K562 (cell line): ENCODE measurements around the gene DNASE2. TPM values are rescaled to one million over a fixed set of nuclear protein-coding genes. Genes with fewer than 3 reads are reported as not detected.

Source experiments
- BHLHE40 ChIP-seq: IDR thresholded peaks from 2 replicates; pipeline ENCODE4 v1.6.1; 2011; ENCODE audit warnings: low read length, improper control_type of control experiment
- CBX1 ChIP-seq: sonication (generic); IDR thresholded peaks from 2 replicates; pipeline ENCODE4 v1.6.1; 2016; ENCODE audit warnings: antibody characterized with exemption, low read depth, mild to moderate bottlenecking
- CHD1 ChIP-seq: fragments of 200-600 bp; sonication (generic); IDR thresholded peaks from one replicate; pipeline ENCODE4 v1.6.1; 2012; ENCODE audit warnings: mild to moderate bottlenecking, moderate library complexity, low read length, inconsistent platforms
- CREB1 ChIP-seq, 2 experiments: sonication (generic) in 1 of 2; formaldehyde crosslinking in 1 of 2; IDR thresholded peaks; 2 replicates each; pipeline versions ENCODE4 v1.6.1 to v1.8.0; 2012 to 2022; ENCODE audit warnings: inconsistent platforms in 1 of 2, mild to moderate bottlenecking in 1 of 2, missing genetic modification reagents in 1 of 2, moderate library complexity in 1 of 2
- DACH1 ChIP-seq: fragments of 450-650 bp; IDR thresholded peaks from 2 replicates; pipeline ENCODE4 v1.6.1; 2018; ENCODE audit not compliant: partially characterized antibody
- FOXJ2 ChIP-seq: fragments of 200-800 bp; sonication (Bioruptor generic); IDR thresholded peaks from 2 replicates; pipeline ENCODE4 v1.6.1; 2016; ENCODE audit warnings: missing genetic modification characterization, missing compliant biosample characterization
- IRF2 ChIP-seq: sonication (generic); formaldehyde crosslinking; IDR thresholded peaks from 2 replicates; pipeline ENCODE4 v1.8.1; 2022; ENCODE audit warnings: mild to moderate bottlenecking, missing genetic modification reagents
- JUND ChIP-seq, 2 experiments: IDR thresholded peaks; 2 replicates in 1 of 2; 3 replicates in 1 of 2; pipeline ENCODE4 v1.6.1; 2011; ENCODE audit warnings: borderline replicate concordance in 2 of 2, low read depth in 2 of 2, low read length in 2 of 2, improper control_type of control experiment in 1 of 2, missing biosample characterization in 1 of 2, missing genetic modification characterization in 1 of 2, missing genetic modification reagents in 1 of 2
- KDM4B ChIP-seq, 2 experiments: fragments of 450-650 bp in 1 of 2; sonication (generic) in 1 of 2; IDR thresholded peaks; 2 replicates each; pipeline ENCODE4 v1.6.1; 2016 to 2017; ENCODE audit warnings: borderline replicate concordance in 2 of 2, antibody characterized with exemption in 1 of 2, low read depth in 1 of 2, mild to moderate bottlenecking in 1 of 2
- L3MBTL2 ChIP-seq: fragments of 450-650 bp; IDR thresholded peaks from 2 replicates; pipeline ENCODE4 v1.6.1; 2016; ENCODE audit warnings: mild to moderate bottlenecking, moderate library complexity
- MEIS2 ChIP-seq: fragments of 450-650 bp; IDR thresholded peaks from 2 replicates; pipeline ENCODE4 v1.6.1; 2014; ENCODE audit warnings: mild to moderate bottlenecking; ENCODE audit not compliant: partially characterized antibody
- MNT ChIP-seq, 2 experiments: fragments of 450-650 bp; conservative IDR thresholded peaks; 2 replicates each; pipeline ENCODE4 v1.6.1; 2017; ENCODE audit warnings: mild to moderate bottlenecking in 2 of 2, moderate library complexity in 2 of 2
- MTA2 ChIP-seq: fragments of 450-650 bp; IDR thresholded peaks from 2 replicates; pipeline ENCODE4 v1.6.1; 2016; ENCODE audit warnings: low read depth
- NR3C1 ChIP-seq: sonication (generic); formaldehyde crosslinking; IDR thresholded peaks from 2 replicates; pipeline ENCODE4 v1.8.1; 2022; ENCODE audit warnings: missing genetic modification reagents
- RBFOX2 ChIP-seq: fragments of 200-400 bp; formaldehyde crosslinking; IDR thresholded peaks from 2 replicates; pipeline ENCODE4 v1.6.1; 2017; ENCODE audit warnings: low read depth, mild to moderate bottlenecking, low read length, moderate library complexity
- SMARCA4 ChIP-seq: fragments of 450-650 bp; IDR thresholded peaks from 2 replicates; pipeline ENCODE4 v1.6.1; 2016
- SOX6 ChIP-seq: fragments of 450-650 bp; IDR thresholded peaks from 2 replicates; pipeline ENCODE4 v1.6.1; 2014; ENCODE audit warnings: mild to moderate bottlenecking
- TOE1 ChIP-seq, 2 experiments: fragments of 450-650 bp in 1 of 2; sonication (generic) in 1 of 2; formaldehyde crosslinking in 1 of 2; IDR thresholded peaks; 2 replicates each; pipeline versions ENCODE4 v1.7.1 to v1.8.0; 2016 to 2022; ENCODE audit warnings: borderline replicate concordance in 2 of 2, mild to moderate bottlenecking in 2 of 2, antibody characterized with exemption in 1 of 2, inconsistent platforms in 1 of 2, low read depth in 1 of 2, missing genetic modification reagents in 1 of 2, moderate library complexity in 1 of 2
- ZBED1 ChIP-seq: IDR thresholded peaks from 2 replicates; pipeline ENCODE4 v1.6.1; 2014
- ZNF785 ChIP-seq: fragments of 250-450 bp; sonication (Bioruptor Pico); IDR thresholded peaks from 2 replicates; pipeline ENCODE4 v1.4.0; 2020; ENCODE audit warnings: mild to moderate bottlenecking
- polyA plus RNA-seq, 8 experiments: library from polyadenylated mRNA; depleted of rRNA in 4 of 8; stranded (reverse) in 5 of 8; unstranded in 3 of 8; fragments of >200 nt; fragmentation: Nextera tagmentation in 2 of 8; fragmentation: Illumina TruSeq in 1 of 8; extraction: Ambion mirVana in 2 of 8; extraction: Trizol in 1 of 8; gene quantifications; 2 replicates each; pipeline versions ENCODE4 v1.2.1 to v1.2.3, GENCODE V29; 2011 to 2014; ENCODE audit warnings: inconsistent platforms in 1 of 8, missing spikeins in 1 of 8
- total RNA-seq, 7 experiments: library from RNA; depleted of rRNA in 6 of 7; stranded (reverse); fragments of >200 nt in 6 of 7; fragmentation: Illumina TruSeq in 2 of 7; extraction: Trizol in 2 of 7; gene quantifications; 2 replicates each; pipeline versions ENCODE4 v1.2.1 to v1.2.3, GENCODE V29; 2011 to 2021; ENCODE audit warnings: low replicate concordance in 1 of 7
- TF ChIP-seq, protein P1 (sequence below): IDR thresholded peaks from 2 replicates; pipeline ENCODE4 v1.6.1; 2011; ENCODE audit warnings: borderline replicate concordance, low read depth, mild to moderate bottlenecking, moderate library complexity, low read length; ENCODE audit not compliant: insufficient read depth, poor library complexity, severe bottlenecking

Gene DNASE2
- total and polyA plus RNA-seq, 9 of the 15 experiments (the other 6 are each of a cell fraction or from before 2014, with no cell fraction given): 4.4 to 27.0 (median 20.2) TPM

GRCh38 chr19:12847159-12848139, 33.8 kb downstream of the DNASE2 start (continued):
- TF ChIP-seq CREB1 (IDR thresholded peaks at IDR 0.05): no peak
- TF ChIP-seq CREB1 (CRISPR knock-in tag; IDR thresholded peaks at IDR 0.05): no peak; the same call in 1 of the 2 replicates
- peak; percentile 76; the same call in 1 of the 2 replicates for TF ChIP-seq ZBED1
- peak in 1 of 2 experiments; percentile 64; a peak in 2 of 4 replicates for TF ChIP-seq MNT (conservative IDR thresholded peaks at IDR 0.05)
- TF ChIP-seq MTA2: no peak
- peak; percentile 49 for TF ChIP-seq MEIS2
- TF ChIP-seq TOE1 (IDR thresholded peaks at IDR 0.05; ENCODE audit: borderline replicate concordance): peak; percentile 83; the same call in 1 of the 2 replicates
- no peak for TF ChIP-seq TOE1 (CRISPR knock-in tag; IDR thresholded peaks at IDR 0.05; ENCODE audit: borderline replicate concordance, low read depth)
- 0 out of 2 replicates have a peak, but pooled peaks have one; percentile 42 for TF ChIP-seq CBX1
- TF ChIP-seq BHLHE40: peak; percentile 73
- 0 out of 4 replicates have a peak, but pooled peaks of 1 of the 2 experiments have one; percentile 19 for TF ChIP-seq KDM4B (IDR thresholded peaks at IDR 0.05; ENCODE audit: borderline replicate concordance in 2 of 2, low read depth in 1 of 2)
- 0 out of 2 replicates have a peak, but pooled peaks have one; percentile 16 for TF ChIP-seq SMARCA4
- TF ChIP-seq, protein P1, sequence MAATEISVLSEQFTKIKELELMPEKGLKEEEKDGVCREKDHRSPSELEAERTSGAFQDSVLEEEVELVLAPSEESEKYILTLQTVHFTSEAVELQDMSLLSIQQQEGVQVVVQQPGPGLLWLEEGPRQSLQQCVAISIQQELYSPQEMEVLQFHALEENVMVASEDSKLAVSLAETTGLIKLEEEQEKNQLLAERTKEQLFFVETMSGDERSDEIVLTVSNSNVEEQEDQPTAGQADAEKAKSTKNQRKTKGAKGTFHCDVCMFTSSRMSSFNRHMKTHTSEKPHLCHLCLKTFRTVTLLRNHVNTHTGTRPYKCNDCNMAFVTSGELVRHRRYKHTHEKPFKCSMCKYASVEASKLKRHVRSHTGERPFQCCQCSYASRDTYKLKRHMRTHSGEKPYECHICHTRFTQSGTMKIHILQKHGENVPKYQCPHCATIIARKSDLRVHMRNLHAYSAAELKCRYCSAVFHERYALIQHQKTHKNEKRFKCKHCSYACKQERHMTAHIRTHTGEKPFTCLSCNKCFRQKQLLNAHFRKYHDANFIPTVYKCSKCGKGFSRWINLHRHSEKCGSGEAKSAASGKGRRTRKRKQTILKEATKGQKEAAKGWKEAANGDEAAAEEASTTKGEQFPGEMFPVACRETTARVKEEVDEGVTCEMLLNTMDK: peak; percentile 86
- peak; percentile 12 for TF ChIP-seq DACH1
- TF ChIP-seq RBFOX2: peak; percentile 64
- no peak for TF ChIP-seq CHD1
- TF ChIP-seq JUND (IDR thresholded peaks at IDR 0.05; ENCODE audit: borderline replicate concordance, low read depth, low read length): peak; percentile 78
- TF ChIP-seq JUND (tag; IDR thresholded peaks at IDR 0.05; ENCODE audit: borderline replicate concordance, low read depth, low read length): no peak
- no peak for TF ChIP-seq FOXJ2 (tag)
- TF ChIP-seq L3MBTL2: peak; percentile 68; the same call in 1 of the 2 replicates
- peak; percentile 55; the same call in 1 of the 2 replicates for TF ChIP-seq SOX6
- peak; percentile 99 for TF ChIP-seq ZNF785 (CRISPR knock-in tag)
- no peak for TF ChIP-seq NR3C1
- TF ChIP-seq IRF2 (CRISPR knock-in tag): no peak
